HCT116 (cell line): ENCODE data around the gene DOCK11. TPM values are rescaled to one million over a fixed set of nuclear protein-coding genes. Genes with fewer than 3 reads are reported as not detected.

Experiments
- ATAC-seq: fragments of 200-7000 bp; cut with Tn5 transposase; 2 replicates; pipeline ENCODE4 v1.9.1; 2020; ENCODE audit warnings: mild to moderate bottlenecking, moderate library complexity
- BruUV-seq: library from RNA; stranded (reverse); fragments of 400-500 nt; replicated peaks from 2 replicates; lab custom pipeline; 2021; lab: Mats Ljungman, UMichigan
- CTCF ChIA-PET: fragments of 300-600 bp; sonication (Branson Sonifier 250); formaldehyde crosslinking; loops from one replicate; lab custom pipeline; 2021; ENCODE audit warnings: antibody characterized with exemption; lab: Charles Lee
- POLR2A ChIA-PET: fragments of 300-600, 350-600 bp; sonication (Branson Sonifier 250); formaldehyde crosslinking; loops from one replicate; lab custom pipeline; 2021; ENCODE audit warnings: antibody characterized with exemption; lab: Charles Lee
- RAD21 ChIA-PET, 2 experiments: fragments of 300-600 bp; sonication (Branson Sonifier 250); formaldehyde crosslinking; loops; one replicate each; lab custom pipeline; 2023; ENCODE audit warnings: low total read pairs in 2 of 2; ENCODE audit not compliant: uncharacterized antibody in 2 of 2, unreplicated experiment in 2 of 2, low non-redundant PET in 1 of 2; lab: Charles Lee
- DNase-seq: peaks from one replicate; pipeline ENCODE4 v3.0.0-alpha.2; 2010; ENCODE audit warnings: low read depth, low spot score
- H2AFZ ChIP-seq: fragments of 200-600 bp; shearing (Covaris generic), sonication (generic); 2 replicates; pipeline ENCODE4 v1.6.1; 2017; ENCODE audit warnings: low read depth, mixed run types, mixed read lengths, antibody characterized with exemption, low read length; ENCODE audit not compliant: poor library complexity, severe bottlenecking
- H3K27ac ChIP-seq: 2 replicates; pipeline ENCODE4 v1.5.1; 2012; ENCODE audit warnings: low read depth, low read length
- H3K27me3 ChIP-seq: fragments of 200-600 bp; sonication (generic); 2 replicates; pipeline ENCODE4 v1.6.1; 2016; ENCODE audit warnings: mixed run types, low read length, mixed read lengths; ENCODE audit not compliant: insufficient read depth
- H3K36me3 ChIP-seq, 2 experiments: fragments of 200-500 bp in 1 of 2; fragments of 200-600 bp in 1 of 2; sonication (Bioruptor generic) in 1 of 2; sonication (generic) in 1 of 2; 2 replicates each; pipeline versions ENCODE4 v1.5.1 to v1.6.1; 2014 to 2016; ENCODE audit warnings: low read length in 2 of 2, inconsistent platforms in 1 of 2, mixed read lengths in 1 of 2, mixed run types in 1 of 2; ENCODE audit not compliant: insufficient read depth in 2 of 2, control insufficient read depth in 1 of 2
- H3K4me1 ChIP-seq, 2 experiments: fragments of 200-600 bp in 1 of 2; sonication (generic) in 1 of 2; 2 replicates each; pipeline versions ENCODE4 v1.5.1 to v1.6.1; 2012 to 2017; ENCODE audit warnings: low read length in 2 of 2, inconsistent platforms in 1 of 2, mild to moderate bottlenecking in 1 of 2, mixed read lengths in 1 of 2, mixed run types in 1 of 2, moderate library complexity in 1 of 2; ENCODE audit not compliant: insufficient read depth in 2 of 2, control insufficient read depth in 1 of 2
- H3K4me2 ChIP-seq: fragments of 200-600 bp; sonication (generic); 2 replicates; pipeline ENCODE4 v1.6.1; 2017; ENCODE audit warnings: mixed run types, low read length, mixed read lengths
- H3K4me3 ChIP-seq, 2 experiments: fragments of 200-600 bp in 1 of 2; sonication (generic) in 1 of 2; replicated peaks in 1 of 2; 2 replicates each; pipeline ENCODE4 v1.5.1; 2011 to 2016; ENCODE audit warnings: low read length in 2 of 2, control low read depth in 1 of 2, low read depth in 1 of 2, mild to moderate bottlenecking in 1 of 2, mixed read lengths in 1 of 2, mixed run types in 1 of 2
- H3K79me2 ChIP-seq: fragments of 200-600 bp; sonication (generic); 2 replicates; pipeline ENCODE4 v1.6.1; 2017; ENCODE audit warnings: mild to moderate bottlenecking, mixed run types, low read length, moderate library complexity, mixed read lengths; ENCODE audit not compliant: insufficient read depth
- H3K9ac ChIP-seq: fragments of 200-600 bp; sonication (generic); 2 replicates; pipeline ENCODE4 v1.6.1; 2016; ENCODE audit warnings: low read length, mixed read lengths
- H3K9me2 ChIP-seq: fragments of 200-600 bp; sonication (generic), shearing (Covaris generic); 2 replicates; pipeline ENCODE4 v1.6.1; 2017; ENCODE audit warnings: mixed run types, mild to moderate bottlenecking, moderate library complexity; ENCODE audit not compliant: insufficient read depth
- H3K9me3 ChIP-seq, 2 experiments: fragments of 200-500 bp in 1 of 2; fragments of 200-600 bp in 1 of 2; sonication (Bioruptor generic) in 1 of 2; sonication (generic) in 1 of 2; 2 replicates each; pipeline ENCODE4 v1.6.1; 2014 to 2017; ENCODE audit warnings: low read length in 2 of 2, mixed read lengths in 2 of 2, inconsistent platforms in 1 of 2, low read depth in 1 of 2, mild to moderate bottlenecking in 1 of 2, mixed run types in 1 of 2, moderate library complexity in 1 of 2; ENCODE audit not compliant: control insufficient read depth in 1 of 2, insufficient read depth in 1 of 2
- H4K20me1 ChIP-seq: fragments of 200-600 bp; sonication (generic), shearing (Covaris generic); 2 replicates; pipeline ENCODE4 v1.6.1; 2017; ENCODE audit warnings: mixed run types, mild to moderate bottlenecking, moderate library complexity; ENCODE audit not compliant: insufficient read depth
- CBX3 ChIP-seq: IDR thresholded peaks from 2 replicates; pipeline ENCODE4 v1.6.1; 2012; ENCODE audit warnings: low read depth
- CEBPB ChIP-seq: IDR thresholded peaks from 2 replicates; pipeline ENCODE4 v1.6.1; 2012; ENCODE audit warnings: low read depth
- ELF1 ChIP-seq: IDR thresholded peaks from 2 replicates; pipeline ENCODE4 v1.6.1; 2012; ENCODE audit warnings: low read depth, borderline replicate concordance
- EZH2 ChIP-seq: fragments of 200-600 bp; sonication (generic); IDR thresholded peaks from 2 replicates; pipeline ENCODE4 v1.6.1; 2017; ENCODE audit warnings: antibody characterized with exemption, mixed run types
- EZH2phosphoT487 ChIP-seq: fragments of 200-600 bp; IDR thresholded peaks from 2 replicates; pipeline ENCODE4 v1.6.1; 2018; ENCODE audit warnings: antibody characterized with exemption, borderline replicate concordance
- FOSL1 ChIP-seq: IDR thresholded peaks from 2 replicates; pipeline ENCODE4 v1.6.1; 2012; ENCODE audit warnings: low read depth
- POLR2A ChIP-seq: IDR thresholded peaks from 2 replicates; pipeline ENCODE4 v1.7.0; 2011; ENCODE audit warnings: borderline replicate concordance; ENCODE audit not compliant: insufficient read depth, insufficient read length; ENCODE audit errors: extremely low read depth
- POLR2AphosphoS5 ChIP-seq: IDR thresholded peaks from 2 replicates; pipeline ENCODE4 v1.6.1; 2011; ENCODE audit warnings: mild to moderate bottlenecking, low read depth, low read length, moderate library complexity
- SIN3A ChIP-seq: IDR thresholded peaks from 2 replicates; pipeline ENCODE4 v1.6.1; 2012; ENCODE audit warnings: low read depth
- SP1 ChIP-seq: IDR thresholded peaks from 2 replicates; pipeline ENCODE4 v1.6.1; 2012; ENCODE audit warnings: low read depth
- TCF7L2 ChIP-seq: IDR thresholded peaks from 2 replicates; pipeline ENCODE4 v1.7.0; 2011; ENCODE audit warnings: borderline replicate concordance, inconsistent platforms; ENCODE audit not compliant: insufficient read depth, insufficient read length; ENCODE audit errors: extremely low read depth
- YY1 ChIP-seq: IDR thresholded peaks from 2 replicates; pipeline ENCODE4 v1.6.1; 2011; ENCODE audit warnings: low read length, low read depth, moderate library complexity, mild to moderate bottlenecking; ENCODE audit not compliant: insufficient replicate concordance; ENCODE audit errors: extremely low read depth
- ZNF274 ChIP-seq: fragments of 200-500 bp; sonication (Bioruptor generic); IDR thresholded peaks from 2 replicates; pipeline ENCODE4 v1.6.1; 2014; ENCODE audit warnings: mild to moderate bottlenecking, low read depth, low read length, inconsistent platforms
- intact Hi-C: fragments of 100-400 bp; cut with micrococcal nuclease; formaldehyde crosslinking; loops from 2 replicates; pipeline ENCODE4 v1.10.0; 2022
- total RNA-seq: library from RNA; stranded (reverse); gene quantifications from one replicate; pipeline ENCODE4 v1.2.1, GENCODE V29; 2021; ENCODE audit not compliant: unreplicated experiment
- TF ChIP-seq, protein P1 (sequence below): IDR thresholded peaks from 2 replicates; pipeline ENCODE4 v1.6.1; 2012

The DOCK11 gene
- total RNA-seq, 1 experiment from 2014 or later = 0.59 TPM

GRCh38 chrX:118534716-118535493 lies 39.3 kb downstream of the DOCK11 start:
- ChIA-PET RAD21 (no interaction called here), POLR2A (no interaction called here), CTCF (no interaction called here)
- Histone ChIP-seq H3K9me2 (no peaks in the 10 kb centered on the region), H3K4me1 (peaks cover 6 to 8% of the 10 kb centered on the region in 2 experiments; a peak in 3 of 4 replicates), H3K79me2 (no peaks in the 10 kb centered on the region), H3K9ac (no peak overlapping the region), H3K27ac (no peak overlapping the region), H4K20me1 (no peaks in the 10 kb centered on the region), H3K27me3 (no peaks in the 10 kb centered on the region), H3K4me3 (no peak overlapping the region), H3K36me3 (no peaks in the 10 kb centered on the region), H3K9me3 (no peaks in the 10 kb centered on the region), H3K4me2 (no peak overlapping the region), H2AFZ (no peak overlapping the region)
- BruUV-seq = no TSS peak
- ATAC-seq (no peak), DNase-seq (no peak)
- intact Hi-C loops = no loop called here
- TF ChIP-seq POLR2A = no peak
- no peak for TF ChIP-seq CBX3
- no peak for TF ChIP-seq ZNF274
- no peak for TF ChIP-seq EZH2
- TF ChIP-seq, protein P1, sequence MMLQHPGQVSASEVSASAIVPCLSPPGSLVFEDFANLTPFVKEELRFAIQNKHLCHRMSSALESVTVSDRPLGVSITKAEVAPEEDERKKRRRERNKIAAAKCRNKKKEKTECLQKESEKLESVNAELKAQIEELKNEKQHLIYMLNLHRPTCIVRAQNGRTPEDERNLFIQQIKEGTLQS = no peak
- TF ChIP-seq FOSL1 = no peak
- no peak for TF ChIP-seq SP1
- no peak for TF ChIP-seq CEBPB
- TF ChIP-seq TCF7L2 = no peak
- no peak for TF ChIP-seq POLR2AphosphoS5
- TF ChIP-seq EZH2phosphoT487 = no peak
- no peak for TF ChIP-seq ELF1
- no peak for TF ChIP-seq SIN3A
- TF ChIP-seq YY1 = no peak
